Colon (tissue), 2 donors: Measurements from ENCODE around the gene RGS7.
"Not testable (repeated sequence)": the region's sequence is repeated elsewhere in the genome, so short reads cannot be mapped to it uniquely, and the experiment has no call there.

Source experiments
- FAIRE-seq: peaks from 2 replicates; lab custom pipeline; 2012; peaks lifted over from hg19 to GRCh38; lab: Jason Lieb, UNC
- donor health status: control.
- donor health status: control.

RGS7 gene

GRCh38 chr1:240976685-240977084 is 380.3 kb downstream of the RGS7 start:
- no peak for FAIRE-seq

DNA sequence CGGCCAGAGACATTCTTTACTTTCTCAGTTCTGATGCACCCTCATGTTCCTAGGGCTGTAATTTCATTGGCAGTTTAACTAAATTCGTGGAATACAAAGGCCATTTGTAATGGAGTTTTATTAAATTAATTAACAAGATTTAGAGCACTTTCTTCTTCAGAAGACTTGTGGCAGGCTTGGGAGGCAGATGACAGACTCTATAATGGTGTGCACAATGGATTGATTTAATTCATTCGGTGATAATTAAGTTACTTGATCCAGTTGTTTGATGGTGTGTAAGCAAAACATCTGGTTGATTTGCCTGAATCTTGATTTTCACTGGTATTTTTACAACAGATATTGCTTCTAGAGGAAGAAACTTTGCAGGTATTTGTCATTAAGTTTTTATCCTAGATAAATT is 383.1 kb downstream of the RGS7 start:
- FAIRE-seq: no peak

- FAIRE-seq: not testable (repeated sequence)
Observed at GRCh38 chr1:240972059-240972458, 384.9 kb downstream of the RGS7 start.

GRCh38 chr1:240970253-240970652 is 386.8 kb downstream of the RGS7 start:
- FAIRE-seq: no peak

DNA sequence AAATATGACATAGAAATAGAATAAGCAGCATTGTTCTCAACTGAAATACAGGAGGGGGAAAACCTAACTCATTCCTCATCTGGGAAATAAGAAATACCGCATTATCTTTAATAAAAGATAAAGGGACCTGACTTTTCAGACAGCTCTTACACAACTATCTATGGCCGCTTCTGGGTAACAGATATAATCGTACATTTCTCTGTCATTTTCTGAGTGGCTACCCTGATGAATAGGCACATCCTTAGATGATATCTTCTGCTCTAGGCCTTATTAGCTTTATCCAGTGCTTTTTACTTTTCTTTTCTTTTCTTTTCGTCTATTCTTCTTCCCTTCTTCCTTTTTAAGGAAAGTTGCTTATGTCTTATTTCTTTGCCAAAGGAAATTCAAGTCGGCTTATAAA is 388.1 kb downstream of the RGS7 start:
- no peak for FAIRE-seq

DNA sequence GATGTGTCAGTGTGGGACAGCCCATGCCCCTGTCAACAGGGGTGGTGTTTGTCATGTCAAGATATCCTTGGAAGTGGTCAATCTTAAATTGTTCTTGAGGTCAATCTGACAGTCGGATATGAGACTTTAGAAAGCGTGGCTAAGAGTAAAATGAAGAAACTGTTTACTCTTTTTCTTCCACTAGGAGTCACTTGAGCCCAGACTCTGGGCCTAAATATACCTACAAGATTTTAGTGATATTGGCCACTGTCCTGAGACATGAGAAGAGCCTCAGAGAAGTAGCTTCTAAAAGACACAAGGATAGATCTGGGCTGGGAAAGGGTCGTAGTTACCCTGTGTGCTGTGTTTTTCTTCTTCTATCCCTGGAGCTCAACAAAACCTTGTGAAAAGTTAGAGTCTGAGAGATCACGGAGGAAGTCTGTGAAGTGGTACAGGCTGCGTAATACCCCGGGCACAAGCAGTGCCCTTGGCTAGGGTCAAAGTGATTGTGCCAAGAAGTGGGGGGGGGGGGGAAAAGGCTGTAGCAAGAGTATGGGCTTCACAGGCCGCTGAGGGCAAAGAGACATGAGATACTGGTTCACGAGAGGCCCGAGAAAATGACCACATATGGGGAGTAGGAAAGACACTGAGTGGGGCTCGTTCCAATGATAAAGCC is 389.8 kb downstream of the RGS7 start:
- FAIRE-seq: no peak

- FAIRE-seq: no peak
Observed at GRCh38 chr1:240965581-240966091, 391.4 kb downstream of the RGS7 start.

DNA sequence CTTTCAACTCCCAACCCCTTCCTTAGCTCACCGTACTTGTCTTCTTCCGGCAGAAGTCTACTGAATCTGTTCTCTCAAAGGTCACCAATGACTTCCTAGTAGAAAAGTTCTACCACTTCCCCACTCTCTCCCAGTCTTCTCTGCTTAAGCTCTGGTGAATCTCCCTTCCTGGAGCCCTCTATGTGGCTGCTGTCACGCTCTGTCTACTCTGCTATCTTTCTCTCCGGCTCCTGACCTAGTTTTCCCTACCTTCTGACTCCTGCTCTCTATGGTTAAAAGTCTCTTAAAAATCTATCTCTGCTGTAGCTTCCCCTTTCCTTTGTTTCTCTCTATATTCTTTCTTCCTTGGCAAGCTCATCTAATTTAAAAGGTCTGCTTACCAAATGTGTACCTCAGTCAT is 394.9 kb downstream of the RGS7 start:
- no peak for FAIRE-seq

DNA sequence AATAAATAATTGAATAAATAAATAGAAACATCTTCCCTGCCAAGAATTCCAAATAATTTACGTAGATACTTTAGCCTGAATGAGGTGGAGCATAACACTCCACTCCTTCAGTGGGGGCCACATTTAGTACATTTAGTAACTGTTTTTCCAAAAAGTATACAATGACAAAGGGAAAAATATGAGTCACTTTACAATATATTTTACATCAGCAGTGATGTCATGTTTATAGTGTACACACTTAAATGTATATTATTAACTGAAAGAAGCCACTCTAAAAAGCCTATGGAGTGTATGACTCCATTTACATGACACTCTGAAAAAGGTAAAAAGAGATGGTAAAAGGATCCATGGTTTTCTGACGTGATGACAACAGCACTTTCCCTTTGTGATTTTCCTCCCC is 400.6 kb downstream of the RGS7 start:
- FAIRE-seq: no peak

- no peak for FAIRE-seq
Observed at GRCh38 chr1:240956020-240956419, 401.0 kb downstream of the RGS7 start.

- no peak for FAIRE-seq
Observed at GRCh38 chr1:240947438-240948224, 409.4 kb downstream of the RGS7 start.

GRCh38 chr1:240946926-240947325 is 410.1 kb downstream of the RGS7 start:
- FAIRE-seq: no peak

DNA sequence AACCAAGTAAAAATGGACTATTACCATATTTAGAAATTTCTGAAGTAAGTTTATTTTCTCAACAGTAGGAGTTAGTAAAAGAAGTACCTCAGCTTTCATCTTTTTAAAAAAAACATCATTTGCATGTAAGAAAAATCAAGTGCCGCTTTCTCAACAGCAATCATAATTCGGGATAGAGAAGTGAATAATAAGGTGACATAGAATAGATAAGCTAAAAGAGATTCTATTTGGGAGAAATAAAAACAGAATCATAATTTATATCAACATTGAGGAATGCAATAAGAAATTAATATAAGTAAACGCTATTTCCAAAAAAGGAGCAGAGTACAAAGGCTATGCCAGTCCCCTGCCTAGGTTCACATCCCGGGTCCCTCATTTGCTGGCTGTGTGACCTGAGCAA is 414.1 kb downstream of the RGS7 start:
- no peak for FAIRE-seq

GRCh38 chr1:240941701-240942370 is 415.2 kb downstream of the RGS7 start:
- FAIRE-seq: no peak

- FAIRE-seq: no peak
Observed at GRCh38 chr1:240936911-240937668, 419.9 kb downstream of the RGS7 start.

DNA sequence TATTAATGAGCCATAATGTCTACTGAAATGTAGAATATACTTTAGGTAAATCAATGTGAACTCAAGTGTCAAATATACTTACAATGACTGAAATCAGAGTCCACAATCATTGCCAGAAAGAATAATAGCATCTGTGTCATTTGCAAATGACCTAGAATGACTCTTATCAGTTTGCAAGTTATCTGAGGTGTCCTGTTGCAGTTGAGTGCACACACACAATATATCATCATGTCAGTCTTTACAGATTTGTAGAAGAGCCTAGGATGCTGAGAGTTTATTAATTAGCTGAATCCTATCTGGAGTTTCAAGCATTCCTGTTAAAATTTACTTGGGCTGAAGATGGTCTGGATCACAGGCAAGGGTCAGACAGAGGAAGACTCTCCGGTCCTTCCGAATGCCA is 421.1 kb downstream of the RGS7 start:
- no peak for FAIRE-seq

DNA sequence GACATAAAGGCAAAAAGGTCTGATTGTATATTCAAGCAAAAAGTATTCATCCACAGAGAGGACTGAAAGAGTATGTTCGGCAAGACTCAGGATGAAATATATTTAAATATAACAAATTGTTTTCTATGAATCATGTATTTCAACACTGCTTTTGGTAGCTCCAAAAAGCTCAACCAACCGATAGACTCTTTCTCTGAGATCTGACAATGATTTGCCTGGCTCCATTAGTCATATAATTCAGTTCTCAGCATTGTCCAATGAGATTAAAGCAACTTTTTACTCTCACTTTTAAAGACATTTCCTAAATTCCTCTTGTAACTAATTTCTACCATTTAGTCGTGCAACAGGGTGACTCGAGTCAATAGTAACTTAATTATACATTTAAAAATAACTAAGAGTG is 426.0 kb downstream of the RGS7 start:
- no peak for FAIRE-seq

DNA sequence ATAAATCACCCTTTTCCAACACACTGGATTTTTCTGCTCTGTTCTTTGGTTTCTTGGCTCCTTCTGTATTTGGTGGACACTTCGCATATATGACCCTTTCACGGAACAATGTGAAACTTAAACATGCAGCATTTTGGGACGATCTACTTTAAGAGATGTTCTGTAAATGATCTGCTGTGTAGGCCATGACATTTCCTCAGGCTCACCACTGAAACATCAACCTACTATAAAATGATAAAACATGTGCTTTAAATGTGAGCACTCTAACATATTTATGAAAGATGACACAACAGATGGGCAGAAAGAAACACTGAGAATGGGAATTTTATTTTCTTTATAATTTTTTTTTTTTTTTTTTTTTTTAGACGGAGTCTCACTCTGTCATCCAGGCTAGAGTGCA is 428.7 kb downstream of the RGS7 start:
- FAIRE-seq: no peak

GRCh38 chr1:240927821-240928220 is 429.2 kb downstream of the RGS7 start:
- no peak for FAIRE-seq

DNA sequence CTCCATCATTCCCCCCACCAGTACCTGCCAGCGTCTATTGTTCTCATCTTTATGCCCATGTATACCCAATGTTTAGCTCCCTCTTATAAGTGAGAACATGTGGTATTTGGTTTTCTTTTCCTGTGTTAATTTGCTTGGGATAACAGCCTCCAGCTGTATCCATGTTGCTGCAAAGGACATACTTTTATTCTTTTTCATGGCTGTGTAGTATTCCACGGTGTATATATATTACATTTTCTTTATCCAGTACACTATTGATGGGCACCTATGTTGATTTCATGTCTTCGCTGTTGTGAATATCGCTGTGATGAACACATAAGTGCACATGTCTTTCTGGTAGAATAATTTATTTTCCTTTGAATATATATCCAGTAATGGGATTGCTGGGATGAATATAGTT is 431.7 kb downstream of the RGS7 start:
- FAIRE-seq: no peak

DNA sequence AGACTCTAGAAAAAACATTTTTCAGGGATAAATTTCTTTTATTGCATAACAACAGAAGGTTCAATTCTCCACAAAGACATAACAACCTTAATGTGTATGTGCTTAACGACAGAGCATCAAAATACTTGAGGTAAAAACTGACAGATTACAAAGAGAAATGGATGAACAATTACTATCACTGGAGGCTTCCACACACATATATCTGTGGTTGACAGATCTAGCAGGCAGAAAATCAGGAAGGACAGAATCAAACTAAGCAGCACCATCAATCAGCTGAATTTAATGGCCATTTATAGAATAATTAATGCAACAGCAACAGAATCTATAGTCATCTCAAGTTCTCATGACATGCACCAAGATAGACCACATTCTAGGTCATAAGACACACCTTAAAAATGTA is 439.0 kb downstream of the RGS7 start:
- FAIRE-seq: no peak

DNA sequence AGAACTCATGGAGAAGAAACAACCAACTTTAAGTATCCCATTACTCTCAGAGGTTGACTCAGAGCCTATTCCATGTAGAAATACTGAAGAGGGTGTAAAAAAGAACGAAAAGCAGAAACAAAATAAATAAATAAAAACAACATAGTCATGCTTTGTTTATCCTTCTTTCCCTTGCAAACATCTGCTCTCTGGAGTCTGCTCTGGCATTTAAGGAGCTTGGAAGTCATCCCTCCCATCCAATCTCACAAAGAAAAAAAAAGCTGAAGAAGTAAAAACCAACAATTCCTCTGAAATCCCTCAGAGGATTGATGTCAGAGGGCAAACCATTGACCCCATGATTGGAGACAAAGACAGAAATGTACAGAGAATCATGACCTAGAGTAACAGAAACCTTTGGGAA is 442.5 kb downstream of the RGS7 start:
- FAIRE-seq: no peak
